HG03565 (cell line): ENCODE results near the gene PLA2G1B.

Experiments
- ATAC-seq: cut with Tn5 transposase; IDR thresholded peaks from one replicate; pipeline ENCODE4 v1.9.1; 2021; ENCODE audit warnings: mild to moderate bottlenecking, moderate library complexity; ENCODE audit not compliant: unreplicated experiment

PLA2G1B gene

GRCh38 chr12:120328228-120328627 is 649 bp upstream of the PLA2G1B start:
- no peak for ATAC-seq

- no peak for ATAC-seq
These were observed 2.6 kb downstream of the PLA2G1B start for GRCh38 chr12:120324841-120325417.

- no peak for ATAC-seq
These were observed 3.8 kb downstream of the PLA2G1B start for GRCh38 chr12:120323772-120324171.

- no peak for ATAC-seq
These were observed 6.0 kb downstream of the PLA2G1B start for GRCh38 chr12:120321382-120322202.

- ATAC-seq = peak; percentile 97
These were observed 10.1 kb downstream of the PLA2G1B start for GRCh38 chr12:120317224-120318105.

GRCh38 chr12:120316798-120317223 is 10.8 kb downstream of the PLA2G1B start:
- ATAC-seq = no peak

GRCh38 chr12:120314220-120314619 is 13.4 kb downstream of the PLA2G1B start:
- no peak for ATAC-seq

GRCh38 chr12:120301962-120302815 is 25.4 kb downstream of the PLA2G1B start, which contains the start of gene SIRT4:
SIRT4 (plus strand) TSS chr12:120302321; CDS start chr12:120303562, 1,241 bp downstream.
- ATAC-seq = peak; percentile 96

GRCh38 chr12:120292661-120293531 is 34.7 kb downstream of the PLA2G1B start, which contains the start of gene RNU4-1:
RNU4-1 (minus strand) TSS chr12:120293237.
- ATAC-seq = peak; percentile 30

- ATAC-seq = no peak
These were observed 35.2 kb downstream of the PLA2G1B start for GRCh38 chr12:120292411-120292660.

- no peak for ATAC-seq
These were observed 36.8 kb downstream of the PLA2G1B start for GRCh38 chr12:120290609-120291305.

GRCh38 chr12:120287491-120287890 is 40.1 kb downstream of the PLA2G1B start:
- ATAC-seq = no peak

GRCh38 chr12:120286768-120287490 is 40.6 kb downstream of the PLA2G1B start:
- ATAC-seq = no peak

GRCh38 chr12:120284381-120284780 is 43.2 kb downstream of the PLA2G1B start:
- no peak for ATAC-seq

GRCh38 chr12:120283318-120283717 is 44.3 kb downstream of the PLA2G1B start:
- ATAC-seq = no peak

GRCh38 chr12:120278137-120279069 is 49.2 kb downstream of the PLA2G1B start:
- no peak for ATAC-seq

- ATAC-seq = no peak
These were observed 50.8 kb downstream of the PLA2G1B start for GRCh38 chr12:120276734-120277133.
